ENCODE results near the gene SKOR1. TPM values are rescaled to one million over a fixed set of nuclear protein-coding genes. Genes with fewer than 3 reads are reported as not detected.

Gene SKOR1
- total RNA-seq, 1 donor from 2014 or later = not detected

DNA sequence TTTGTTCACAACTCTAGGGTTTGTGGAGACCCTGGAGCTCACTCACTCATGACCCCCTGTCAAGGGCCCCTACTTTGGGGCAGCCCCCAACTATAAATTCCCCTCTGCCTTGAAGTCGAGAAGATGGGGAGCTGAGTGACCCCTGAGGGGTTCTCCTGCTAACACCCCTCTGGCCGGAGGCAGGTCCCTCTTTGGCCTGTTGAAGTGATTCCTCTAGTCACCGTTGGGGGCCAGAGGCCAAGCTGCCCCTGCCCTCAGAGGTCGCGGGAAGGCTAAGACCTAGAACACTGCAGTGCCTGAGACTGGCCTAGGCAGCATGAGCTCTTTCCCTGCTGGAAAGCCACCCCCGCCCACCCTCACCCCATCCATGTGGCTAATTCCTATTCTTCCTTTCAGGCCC lies 15.4 kb upstream of the SKOR1 start:
- Histone ChIP-seq H3K27me3 (ENCODE audit: control insufficient read depth, insufficient read depth, low read length) (peaks cover 20% of the 10 kb centered on the region), H3K4me3 (ENCODE audit: low read depth, low read length) (no peak overlapping the region), H3K36me3 (ENCODE audit: control insufficient read depth, insufficient read depth, low read length) (no peaks in the 10 kb centered on the region)
- DNase-seq (ENCODE audit: low read depth) = no peak
- TF ChIP-seq, protein P1, sequence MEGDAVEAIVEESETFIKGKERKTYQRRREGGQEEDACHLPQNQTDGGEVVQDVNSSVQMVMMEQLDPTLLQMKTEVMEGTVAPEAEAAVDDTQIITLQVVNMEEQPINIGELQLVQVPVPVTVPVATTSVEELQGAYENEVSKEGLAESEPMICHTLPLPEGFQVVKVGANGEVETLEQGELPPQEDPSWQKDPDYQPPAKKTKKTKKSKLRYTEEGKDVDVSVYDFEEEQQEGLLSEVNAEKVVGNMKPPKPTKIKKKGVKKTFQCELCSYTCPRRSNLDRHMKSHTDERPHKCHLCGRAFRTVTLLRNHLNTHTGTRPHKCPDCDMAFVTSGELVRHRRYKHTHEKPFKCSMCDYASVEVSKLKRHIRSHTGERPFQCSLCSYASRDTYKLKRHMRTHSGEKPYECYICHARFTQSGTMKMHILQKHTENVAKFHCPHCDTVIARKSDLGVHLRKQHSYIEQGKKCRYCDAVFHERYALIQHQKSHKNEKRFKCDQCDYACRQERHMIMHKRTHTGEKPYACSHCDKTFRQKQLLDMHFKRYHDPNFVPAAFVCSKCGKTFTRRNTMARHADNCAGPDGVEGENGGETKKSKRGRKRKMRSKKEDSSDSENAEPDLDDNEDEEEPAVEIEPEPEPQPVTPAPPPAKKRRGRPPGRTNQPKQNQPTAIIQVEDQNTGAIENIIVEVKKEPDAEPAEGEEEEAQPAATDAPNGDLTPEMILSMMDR (IDR thresholded peaks at IDR 0.05; ENCODE audit: insufficient read depth, low read length, poor library complexity, severe bottlenecking) = no peak

DNA sequence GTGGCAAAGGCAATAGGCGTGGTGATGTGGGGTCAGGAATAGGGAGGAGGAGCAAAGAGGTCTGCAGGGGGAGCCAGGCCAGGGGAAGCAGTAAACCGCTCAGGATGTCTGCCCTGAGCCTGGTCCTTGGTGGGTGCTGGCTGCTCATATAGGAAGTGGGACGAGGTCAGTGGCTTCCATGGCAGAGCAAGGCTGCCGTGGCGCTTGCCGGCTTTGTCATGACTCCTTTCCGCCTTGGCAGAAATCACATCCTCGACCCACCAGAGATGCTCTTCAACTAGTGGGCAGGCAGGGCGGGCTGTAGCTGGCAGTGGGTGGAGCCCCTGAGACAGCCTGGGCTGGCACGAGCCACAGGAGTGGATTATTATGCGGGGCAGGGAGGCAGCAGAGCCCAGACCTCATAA lies 13.1 kb upstream of the SKOR1 start:
- DNase-seq (ENCODE audit: low read depth) = no peak
- TF ChIP-seq, protein P1 (IDR thresholded peaks at IDR 0.05; ENCODE audit: insufficient read depth, low read length, poor library complexity, severe bottlenecking) = no peak
- Histone ChIP-seq H3K27me3 (ENCODE audit: control insufficient read depth, insufficient read depth, low read length) (peaks cover 24% of the 10 kb centered on the region), H3K4me3 (ENCODE audit: low read depth, low read length) (no peak overlapping the region), H3K36me3 (ENCODE audit: control insufficient read depth, insufficient read depth, low read length) (no peaks in the 10 kb centered on the region)

DNA sequence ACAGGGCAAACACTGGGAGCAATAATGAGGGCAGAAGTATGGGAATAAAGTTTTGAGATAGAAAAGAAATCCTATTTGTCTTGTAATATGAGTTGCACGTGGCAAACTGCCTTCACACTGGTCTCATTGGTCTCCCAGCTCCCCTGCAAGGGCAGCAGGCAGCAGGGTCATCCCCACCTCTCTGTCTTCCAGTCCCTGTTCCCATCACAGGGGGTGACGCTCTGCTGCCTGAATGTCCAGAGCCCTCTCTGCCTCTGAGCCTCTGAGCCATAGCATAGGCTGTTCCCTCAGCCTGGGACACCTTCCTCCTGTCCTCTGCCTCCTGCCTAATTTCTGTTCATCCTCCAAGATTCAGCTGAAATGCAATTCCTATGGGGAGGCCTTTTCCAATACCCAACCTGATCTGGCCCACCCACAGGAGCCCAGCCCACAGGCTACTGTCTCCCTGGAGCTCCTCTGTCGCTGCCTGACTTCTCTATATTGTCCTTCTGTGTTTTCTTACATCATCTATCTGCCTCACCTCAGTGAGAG lies 12.1 kb upstream of the SKOR1 start:
- DNase-seq (ENCODE audit: low read depth) = no peak
- H3K27me3 ChIP-seq (ENCODE audit: control insufficient read depth, insufficient read depth, low read length) = peaks cover 32% of the 10 kb centered on the region
- TF ChIP-seq, protein P1 (IDR thresholded peaks at IDR 0.05; ENCODE audit: insufficient read depth, low read length, poor library complexity, severe bottlenecking) = no peak
- H3K36me3 ChIP-seq (ENCODE audit: control insufficient read depth, insufficient read depth, low read length) = no peaks in the 10 kb centered on the region
- H3K4me3 ChIP-seq (ENCODE audit: low read depth, low read length) = no peak overlapping the region

DNA sequence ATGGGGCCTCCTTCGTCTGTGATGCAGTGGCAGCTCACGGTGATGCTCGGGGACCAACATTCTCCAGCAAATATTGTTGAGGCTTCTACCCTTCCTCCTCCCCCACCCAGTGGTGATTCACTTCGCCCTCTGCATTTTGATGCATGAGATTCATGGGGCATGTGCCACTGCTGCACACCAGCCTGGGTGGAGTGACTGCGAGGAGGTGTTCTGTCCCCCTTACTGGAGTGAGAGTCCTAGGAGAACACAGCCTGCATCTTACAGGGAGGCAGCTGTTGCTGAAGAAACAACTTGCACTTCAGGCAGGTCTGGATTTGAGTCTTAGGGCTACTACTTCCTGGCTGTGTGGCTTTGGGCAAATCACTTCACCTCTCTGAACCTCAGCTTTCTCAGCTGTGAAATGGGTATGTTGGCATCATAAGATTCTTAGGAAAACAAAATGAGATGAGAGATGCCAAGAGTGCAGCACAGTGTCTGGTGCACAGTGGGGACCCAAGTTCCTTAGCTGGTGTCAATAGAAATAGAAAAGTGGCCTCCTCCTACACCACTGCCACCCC lies 10.2 kb upstream of the SKOR1 start:
- TF ChIP-seq, protein P1 (IDR thresholded peaks at IDR 0.05; ENCODE audit: insufficient read depth, low read length, poor library complexity, severe bottlenecking) = no peak

DNA sequence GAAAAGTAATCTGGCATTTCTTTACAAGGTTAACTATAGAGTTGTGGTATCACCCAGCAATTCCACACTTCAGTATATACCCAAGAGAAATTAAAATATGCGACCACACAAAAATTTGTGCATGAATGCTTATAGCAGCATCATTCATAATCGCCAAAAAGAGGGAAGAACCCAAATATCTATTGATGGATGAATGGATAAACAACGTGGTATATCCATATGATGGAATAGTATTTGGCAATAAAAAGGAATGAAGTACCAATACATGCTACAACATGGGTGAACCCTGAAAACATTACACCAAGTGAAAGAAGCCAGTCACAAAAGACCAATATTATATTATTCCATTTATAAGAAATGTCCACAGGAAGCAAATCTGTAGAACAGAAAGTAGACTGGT lies 8.6 kb upstream of the SKOR1 start:
- no peak overlapping the region for H3K4me3 ChIP-seq (ENCODE audit: low read depth, low read length)
- no peak for DNase-seq (ENCODE audit: low read depth)
- TF ChIP-seq, protein P1 (IDR thresholded peaks at IDR 0.05; ENCODE audit: insufficient read depth, low read length, poor library complexity, severe bottlenecking) = no peak
- no peaks in the 10 kb centered on the region for H3K36me3 ChIP-seq (ENCODE audit: control insufficient read depth, insufficient read depth, low read length)
- peaks cover 65% of the 10 kb centered on the region for H3K27me3 ChIP-seq (ENCODE audit: control insufficient read depth, insufficient read depth, low read length)

More for the DNA sequence above, 10.2 kb upstream of the SKOR1 start:
- no peak for DNase-seq (ENCODE audit: low read depth)
- Histone ChIP-seq H3K36me3 (ENCODE audit: control insufficient read depth, insufficient read depth, low read length) (no peaks in the 10 kb centered on the region), H3K27me3 (ENCODE audit: control insufficient read depth, insufficient read depth, low read length) (peaks cover 50% of the 10 kb centered on the region), H3K4me3 (ENCODE audit: low read depth, low read length) (no peak overlapping the region)

DNA sequence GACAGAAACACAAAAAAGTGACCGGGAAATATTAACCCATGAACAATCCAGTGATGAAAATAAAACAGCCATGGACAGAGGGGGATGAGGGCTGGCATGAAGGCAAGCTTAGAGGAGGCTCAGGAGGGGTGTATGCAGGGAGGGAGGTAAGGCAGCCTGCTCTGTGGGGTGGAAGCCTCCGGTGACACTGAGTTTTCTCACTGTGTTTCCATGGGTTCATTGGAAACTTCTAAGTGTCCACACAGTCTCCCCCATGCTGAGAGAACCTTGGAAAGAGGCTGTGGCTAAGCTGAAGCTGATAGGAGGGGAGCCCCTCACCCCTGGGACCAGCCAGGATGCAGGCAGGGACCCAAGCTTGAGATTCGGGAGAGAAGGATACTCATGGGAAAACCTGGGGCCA lies 6.8 kb upstream of the SKOR1 start:
- no peak for DNase-seq (ENCODE audit: low read depth)
- H3K4me3 ChIP-seq (ENCODE audit: low read depth, low read length) = no peak overlapping the region
- TF ChIP-seq, protein P1 (IDR thresholded peaks at IDR 0.05; ENCODE audit: insufficient read depth, low read length, poor library complexity, severe bottlenecking) = no peak
- no peaks in the 10 kb centered on the region for H3K36me3 ChIP-seq (ENCODE audit: control insufficient read depth, insufficient read depth, low read length)
- peaks cover 66% of the 10 kb centered on the region for H3K27me3 ChIP-seq (ENCODE audit: control insufficient read depth, insufficient read depth, low read length)
